ENCODE measurements around the gene VAMP3. TPM values are rescaled to one million over a fixed set of nuclear protein-coding genes. Genes with fewer than 3 reads are reported as not detected.
A peak's percentile ranks its signal among the peaks of the same experiment; 100 is the strongest.

Gene VAMP3
- total RNA-seq, 1 donor from 2014 or later: 135 TPM

GRCh38 chr1:7827126-7827955 is 56.2 kb downstream of the VAMP3 start:
- intact Hi-C loops (cut with DNase I): no loop called here
- no peaks in the 10 kb centered on the region for H3K27me3 ChIP-seq (ENCODE audit: low read depth)
- H3K4me3 ChIP-seq: peak overlapping the region; percentile 29
- DNase-seq (no peak), ATAC-seq (no peak)
- no peaks in the 10 kb centered on the region for H3K9me3 ChIP-seq
- no peak for TF ChIP-seq CTCF (IDR thresholded peaks at IDR 0.05)
- H3K4me1 ChIP-seq: no peaks in the 10 kb centered on the region
- no peak overlapping the region for H3K27ac ChIP-seq
- H3K36me3 ChIP-seq: peaks cover 83% of the 10 kb centered on the region

Other genes starting within 250 kb of the VAMP3 start
- gene PER3, start 13.0 kb downstream of the VAMP3 start, total RNA-seq: 35.6 TPM
- not detected for gene UTS2, start 81.8 kb downstream of the VAMP3 start, total RNA-seq
- gene TNFRSF9, start 169.5 kb downstream of the VAMP3 start, total RNA-seq: 0.47 TPM
- gene PARK7, start 190.4 kb downstream of the VAMP3 start, total RNA-seq: 187 TPM